Ishikawa (cell line): Measurements from ENCODE around the gene POLR3K.
A peak's percentile ranks its signal among the peaks of the same experiment; 100 is the strongest.

Experiments
- CREB1 ChIP-seq: IDR thresholded peaks from 2 replicates; pipeline ENCODE4 v1.6.1; 2012; ENCODE audit warnings: low read depth
- MAX ChIP-seq: IDR thresholded peaks from 2 replicates; pipeline ENCODE4 v1.6.1; 2012
- NFIC ChIP-seq: IDR thresholded peaks from 2 replicates; pipeline ENCODE4 v1.6.1; 2012
- RAD21 ChIP-seq: IDR thresholded peaks from 2 replicates; pipeline ENCODE4 v1.6.1; 2012; ENCODE audit warnings: low read depth

Gene POLR3K

GRCh38 chr16:10772-11171 is 42.6 kb downstream of the POLR3K start:
- TF ChIP-seq RAD21 = peak; percentile 36
- TF ChIP-seq NFIC = peak; percentile 31; the same call in 1 of the 2 replicates

- TF ChIP-seq CREB1 (no peak), MAX (peak; percentile 65)
These were observed 43.3 kb downstream of the POLR3K start for GRCh38 chr16:9903-10665.
